ENCODE measurements around the gene DAW1.

- TF ChIP-seq EZH2 (IDR thresholded peaks at IDR 0.05; ENCODE audit: insufficient read depth, poor library complexity, severe bottlenecking) (no peak), EZH2phosphoT487 (IDR thresholded peaks at IDR 0.05; ENCODE audit: insufficient read depth, low read depth) (no peak)
These were observed 19.2 kb downstream of the DAW1 start for GRCh38 chr2:227890495-227891079.

All from GM23248 (cell line).